CD4-positive, alpha-beta T cell treated with Interleukin-12 subunit alpha and Interleukin-12 subunit beta, for 1 hour (primary cell): ENCODE measurements around the gene SYMPK.
"Not testable (repeated sequence)": the region's sequence is repeated elsewhere in the genome, so short reads cannot be mapped to it uniquely, and the experiment has no call there.

Source experiments
- DNase-seq: peaks from one replicate; pipeline ENCODE4 v3.0.0-alpha.2; 2020

Gene SYMPK

GRCh38 chr19:45885556-45886426 lies 22.8 kb upstream of the SYMPK start, which contains the start of gene IRF2BP1:
IRF2BP1 (minus strand) TSS chr19:45886141; CDS start chr19:45885774, 367 bp downstream.
- DNase-seq: peak; percentile 92

GRCh38 chr19:45884682-45885555 lies 22.0 kb upstream of the SYMPK start:
- no peak for DNase-seq

GRCh38 chr19:45883881-45884681 lies 21.1 kb upstream of the SYMPK start:
- DNase-seq: no peak

- DNase-seq: no peak
Measured at GRCh38 chr19:45883586-45883880, 20.6 kb upstream of the SYMPK start.

GRCh38 chr19:45882652-45883585 lies 20.0 kb upstream of the SYMPK start:
- peak; percentile 87 for DNase-seq

- DNase-seq: no peak
Measured at GRCh38 chr19:45881909-45882528, 19.1 kb upstream of the SYMPK start.

GRCh38 chr19:45881082-45881908 lies 18.3 kb upstream of the SYMPK start:
- no peak for DNase-seq

- DNase-seq: no peak
Measured at GRCh38 chr19:45879971-45880370, 17.0 kb upstream of the SYMPK start.

DNA sequence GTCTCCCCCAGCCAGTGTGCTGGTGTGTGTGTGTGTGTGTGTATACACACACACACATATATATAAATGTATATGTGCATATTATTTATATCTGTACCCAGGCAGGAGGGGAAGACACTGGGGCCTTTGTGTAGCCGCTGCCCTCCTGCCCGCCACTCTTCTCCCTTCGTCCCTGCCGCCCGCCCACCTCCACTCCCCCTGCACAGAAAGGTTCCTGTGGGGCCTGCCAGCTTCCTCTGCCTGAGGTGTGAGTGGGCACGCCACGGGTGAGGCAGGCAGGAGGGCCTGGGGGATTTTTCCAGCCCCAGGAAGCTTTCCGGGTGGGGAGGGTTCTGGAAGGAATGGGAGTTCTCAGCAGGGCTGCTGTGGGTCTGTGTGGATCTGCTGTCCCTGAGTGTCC lies 16.1 kb upstream of the SYMPK start:
- DNase-seq: no peak

- no peak for DNase-seq
Measured at GRCh38 chr19:45878043-45878794, 15.3 kb upstream of the SYMPK start.

GRCh38 chr19:45876411-45877197 lies 13.7 kb upstream of the SYMPK start:
- peak; percentile 13 for DNase-seq

- no peak for DNase-seq
Measured at GRCh38 chr19:45876161-45876410, 13.1 kb upstream of the SYMPK start.

DNA sequence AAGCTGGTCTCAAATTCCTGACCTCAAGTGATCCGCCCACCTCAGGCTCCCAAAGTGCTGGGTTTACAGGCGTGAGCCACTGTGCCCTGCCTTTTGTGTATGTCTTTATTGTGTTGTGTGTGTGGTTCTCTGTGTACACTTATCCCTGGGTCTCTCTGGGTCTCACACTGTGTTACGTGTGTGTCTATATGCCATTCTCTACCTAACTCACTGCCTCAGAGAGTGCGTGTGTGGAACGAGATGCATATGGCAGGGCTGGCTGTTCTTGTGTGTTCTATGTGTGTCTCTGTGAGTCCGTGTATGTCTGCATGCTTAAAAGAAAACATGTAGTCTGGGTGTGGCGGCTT lies 11.6 kb upstream of the SYMPK start:
- DNase-seq: no peak

- no peak for DNase-seq
Measured at GRCh38 chr19:45873219-45873772, 10.3 kb upstream of the SYMPK start.

- DNase-seq: no peak
Measured at GRCh38 chr19:45872095-45872919, 9.4 kb upstream of the SYMPK start.

DNA sequence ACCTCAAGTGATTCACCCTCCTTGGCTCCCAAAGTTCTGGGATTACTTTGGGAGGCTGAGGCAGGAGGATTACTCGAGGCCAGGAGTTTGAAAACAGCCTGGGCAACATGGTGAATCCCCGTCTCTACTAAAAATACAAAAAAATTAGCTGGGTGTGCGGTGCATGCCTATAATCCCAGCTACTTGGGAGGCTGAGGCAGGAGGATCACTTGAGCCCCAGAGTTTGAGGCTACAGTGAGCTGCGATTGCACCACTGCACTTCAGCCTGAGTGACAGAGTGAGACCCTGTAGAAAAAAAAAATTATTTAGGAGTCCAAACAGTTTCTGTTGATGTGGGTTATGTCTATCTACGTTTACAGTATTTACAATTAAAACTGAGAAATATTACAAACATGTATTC lies 7.9 kb upstream of the SYMPK start:
- DNase-seq: no peak

- not testable (repeated sequence) for DNase-seq
Measured at GRCh38 chr19:45867241-45867640, 4.3 kb upstream of the SYMPK start.
